Measurements from ENCODE around the gene SIK2. TPM values are rescaled to one million over a fixed set of nuclear protein-coding genes. Genes with fewer than 3 reads are reported as not detected.

Gene SIK2
- polyA plus RNA-seq, 1 experiment: 23.4 TPM

GRCh38 chr11:111629499-111629898 lies 27.2 kb downstream of the SIK2 start:
- H3K27ac ChIP-seq (ENCODE audit: low read depth, low read length): no peak overlapping the region
- no peak overlapping the region for H3K4me3 ChIP-seq (ENCODE audit: low read depth, low read length)
- ChIA-PET CTCF (no interaction called here), POLR2A (no interaction called here)
- no peak for DNase-seq (ENCODE audit: low read depth, low spot score)
- TF ChIP-seq, protein P1, sequence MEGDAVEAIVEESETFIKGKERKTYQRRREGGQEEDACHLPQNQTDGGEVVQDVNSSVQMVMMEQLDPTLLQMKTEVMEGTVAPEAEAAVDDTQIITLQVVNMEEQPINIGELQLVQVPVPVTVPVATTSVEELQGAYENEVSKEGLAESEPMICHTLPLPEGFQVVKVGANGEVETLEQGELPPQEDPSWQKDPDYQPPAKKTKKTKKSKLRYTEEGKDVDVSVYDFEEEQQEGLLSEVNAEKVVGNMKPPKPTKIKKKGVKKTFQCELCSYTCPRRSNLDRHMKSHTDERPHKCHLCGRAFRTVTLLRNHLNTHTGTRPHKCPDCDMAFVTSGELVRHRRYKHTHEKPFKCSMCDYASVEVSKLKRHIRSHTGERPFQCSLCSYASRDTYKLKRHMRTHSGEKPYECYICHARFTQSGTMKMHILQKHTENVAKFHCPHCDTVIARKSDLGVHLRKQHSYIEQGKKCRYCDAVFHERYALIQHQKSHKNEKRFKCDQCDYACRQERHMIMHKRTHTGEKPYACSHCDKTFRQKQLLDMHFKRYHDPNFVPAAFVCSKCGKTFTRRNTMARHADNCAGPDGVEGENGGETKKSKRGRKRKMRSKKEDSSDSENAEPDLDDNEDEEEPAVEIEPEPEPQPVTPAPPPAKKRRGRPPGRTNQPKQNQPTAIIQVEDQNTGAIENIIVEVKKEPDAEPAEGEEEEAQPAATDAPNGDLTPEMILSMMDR (IDR thresholded peaks at IDR 0.05; ENCODE audit: low read depth, low read length): no peak
- H3K27me3 ChIP-seq (ENCODE audit: control insufficient read depth, insufficient read depth, low read length): no peaks in the 10 kb centered on the region
- no peaks in the 10 kb centered on the region for H3K9me3 ChIP-seq (ENCODE audit: control insufficient read depth, insufficient read depth, low read length)

DNA sequence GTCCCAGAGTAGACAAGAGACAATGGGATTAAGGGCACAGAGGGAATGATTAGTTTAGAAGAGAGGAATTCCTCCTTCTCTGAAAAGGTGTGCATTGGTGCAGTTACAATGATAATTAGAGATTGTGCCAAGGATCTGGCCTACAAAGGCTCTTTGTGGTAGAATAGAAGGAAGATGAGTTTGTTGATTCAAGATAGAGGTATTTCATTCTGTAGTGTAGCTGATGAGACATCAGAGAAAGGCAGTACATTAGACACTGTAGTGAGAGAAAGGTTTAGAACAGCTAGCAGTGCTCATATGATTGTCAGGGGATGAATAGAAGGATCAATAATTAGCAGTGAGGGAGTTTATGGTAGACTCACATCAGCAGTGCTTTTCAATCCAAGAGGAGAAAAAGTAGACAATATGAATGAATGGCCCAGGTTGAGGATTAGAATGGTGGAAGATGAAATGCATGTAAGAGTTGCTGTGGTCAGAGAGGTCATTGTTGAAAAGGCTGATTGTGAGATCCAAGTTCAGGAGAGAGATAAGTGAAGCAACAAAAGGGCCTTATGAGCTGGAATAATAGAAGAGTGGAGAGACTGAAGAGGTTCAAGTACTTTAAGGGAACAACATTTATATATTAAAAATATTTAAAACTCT lies 28.9 kb downstream of the SIK2 start:
- Histone ChIP-seq H3K4me3 (ENCODE audit: low read depth, low read length) (no peak overlapping the region), H3K9me3 (ENCODE audit: control insufficient read depth, insufficient read depth, low read length) (no peaks in the 10 kb centered on the region), H3K27me3 (ENCODE audit: control insufficient read depth, insufficient read depth, low read length) (no peaks in the 10 kb centered on the region), H3K27ac (ENCODE audit: low read depth, low read length) (no peak overlapping the region)
- ChIA-PET CTCF (interaction anchor here (0.6 to 1.9 kb wide), 6 partner anchors 13 to 146 kb away, joined by 3 to 9 read pairs (median 3); partner anchors contain the start of gene PPP2R1B), POLR2A (no interaction called here)
- TF ChIP-seq, protein P1 (IDR thresholded peaks at IDR 0.05; ENCODE audit: low read depth, low read length): no peak
- no peak for DNase-seq (ENCODE audit: low read depth, low spot score)

DNA sequence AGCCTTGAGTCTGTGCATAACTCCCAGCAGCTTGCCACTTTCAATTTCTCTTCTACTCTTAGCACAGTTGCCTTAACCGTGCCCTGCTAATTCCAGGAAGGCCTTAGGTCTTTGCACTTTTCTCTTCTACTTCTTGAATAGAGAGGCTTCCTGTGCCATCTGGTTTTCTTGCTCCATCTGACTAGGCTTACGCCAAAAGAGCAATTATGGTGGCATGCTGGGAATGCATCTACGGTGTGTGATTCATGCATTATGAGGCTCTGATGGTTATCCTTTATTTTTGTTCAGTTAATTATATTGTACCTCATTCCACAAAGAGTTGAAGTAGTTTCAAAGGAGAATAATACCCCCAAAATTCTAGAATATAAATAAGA lies 29.4 kb downstream of the SIK2 start:
- ChIA-PET POLR2A (no interaction called here), CTCF (interaction anchor here (0.8 to 1.9 kb wide), 4 partner anchors 13 to 134 kb away, joined by 3 to 9 read pairs (median 3); partner anchors contain the start of gene PPP2R1B)
- Histone ChIP-seq H3K27ac (ENCODE audit: low read depth, low read length) (no peak overlapping the region), H3K4me3 (ENCODE audit: low read depth, low read length) (no peak overlapping the region), H3K9me3 (ENCODE audit: control insufficient read depth, insufficient read depth, low read length) (no peaks in the 10 kb centered on the region), H3K27me3 (ENCODE audit: control insufficient read depth, insufficient read depth, low read length) (no peaks in the 10 kb centered on the region)
- TF ChIP-seq, protein P1 (IDR thresholded peaks at IDR 0.05; ENCODE audit: low read depth, low read length): no peak
- peak; percentile 53 for DNase-seq (ENCODE audit: low read depth, low spot score)

- Histone ChIP-seq H3K27ac (ENCODE audit: low read depth, low read length) (no peak overlapping the region), H3K27me3 (ENCODE audit: control insufficient read depth, insufficient read depth, low read length) (no peaks in the 10 kb centered on the region), H3K4me3 (ENCODE audit: low read depth, low read length) (no peak overlapping the region), H3K9me3 (ENCODE audit: control insufficient read depth, insufficient read depth, low read length) (no peaks in the 10 kb centered on the region)
- no peak for DNase-seq (ENCODE audit: low read depth, low spot score)
- ChIA-PET POLR2A (no interaction called here), CTCF (interaction anchor here (0.5 to 1.3 kb wide), 2 partner anchors 28 kb away, joined by 4 to 5 read pairs; no protein-coding TSS in a partner anchor)
- TF ChIP-seq, protein P1 (IDR thresholded peaks at IDR 0.05; ENCODE audit: low read depth, low read length): no peak
Measured at GRCh38 chr11:111632516-111633220, 30.4 kb downstream of the SIK2 start.

- TF ChIP-seq, protein P1 (IDR thresholded peaks at IDR 0.05; ENCODE audit: low read depth, low read length): no peak
- CTCF ChIA-PET: interaction anchor here (0.5 to 1.3 kb wide), 2 partner anchors 27 to 29 kb away, joined by 4 to 5 read pairs; no protein-coding TSS in a partner anchor
- DNase-seq (ENCODE audit: low read depth, low spot score): no peak
- Histone ChIP-seq H3K27me3 (ENCODE audit: control insufficient read depth, insufficient read depth, low read length) (no peaks in the 10 kb centered on the region), H3K9me3 (ENCODE audit: control insufficient read depth, insufficient read depth, low read length) (no peaks in the 10 kb centered on the region), H3K27ac (ENCODE audit: low read depth, low read length) (no peak overlapping the region), H3K4me3 (ENCODE audit: low read depth, low read length) (no peak overlapping the region)
- POLR2A ChIA-PET: no interaction called here
Measured at GRCh38 chr11:111633248-111633647, 31.0 kb downstream of the SIK2 start.
